IMR-90 (cell line): ENCODE measurements around the gene ASB6. TPM values are rescaled to one million over a fixed set of nuclear protein-coding genes. Genes with fewer than 3 reads are reported as not detected.

ENCODE experiments used
- ATAC-seq: fragments of 200-7000 bp; cut with Tn5 transposase; 2 replicates; pipeline ENCODE4 v1.9.1; 2020; ENCODE audit warnings: low read depth, mild to moderate bottlenecking, moderate library complexity
- BruUV-seq: library from RNA; stranded (reverse); fragments of 400-500 nt; replicated peaks from 2 replicates; lab custom pipeline; 2021; lab: Mats Ljungman, UMichigan
- CTCF ChIA-PET: fragments of 300-600 bp; formaldehyde crosslinking; extraction: SDS; loops from one replicate; lab custom pipeline; 2021; ENCODE audit warnings: antibody characterized with exemption; lab: Yijun Ruan, JAX
- POLR2A ChIA-PET: fragments of 300-600 bp; sonication (Branson Sonifier 250); formaldehyde crosslinking; loops from one replicate; lab custom pipeline; 2022; ENCODE audit warnings: antibody characterized with exemption; ENCODE audit not compliant: unreplicated experiment; lab: Charles Lee
- DNase-seq: peaks from one replicate; pipeline ENCODE4 v3.0.0; 2013
- H2AFZ ChIP-seq: replicated peaks from 2 replicates; pipeline ENCODE3; 2013; ENCODE audit warnings: low read length, mild to moderate bottlenecking; ENCODE audit not compliant: poor library complexity
- H2AK5ac ChIP-seq: 2 replicates; pipeline ENCODE4 v1.6.1; 2013; ENCODE audit warnings: low read depth, low read length, inconsistent platforms
- H2AK9ac ChIP-seq: replicated peaks from 2 replicates; pipeline ENCODE3; 2013; ENCODE audit warnings: mild to moderate bottlenecking, low read depth, low read length, moderate library complexity; ENCODE audit not compliant: poor library complexity
- H2BK120ac ChIP-seq: 2 replicates; pipeline ENCODE4 v1.6.1; 2013; ENCODE audit warnings: low read depth, low read length, inconsistent platforms
- H2BK15ac ChIP-seq: 3 replicates; pipeline ENCODE4 v1.6.1; 2013; ENCODE audit warnings: low read depth, low read length, inconsistent platforms
- H2BK20ac ChIP-seq: 2 replicates; pipeline ENCODE4 v1.6.1; 2013; ENCODE audit warnings: low read depth, mild to moderate bottlenecking, inconsistent platforms, low read length, moderate library complexity
- H2BK5ac ChIP-seq: 2 replicates; pipeline ENCODE4 v1.6.1; 2013; ENCODE audit warnings: mild to moderate bottlenecking, low read depth, low read length, inconsistent platforms; ENCODE audit not compliant: poor library complexity, severe bottlenecking
- H3K14ac ChIP-seq: replicated peaks from 2 replicates; pipeline ENCODE4 v1.6.1; 2013; ENCODE audit warnings: low read depth, low read length, inconsistent platforms
- H3K18ac ChIP-seq: 2 replicates; pipeline ENCODE4 v1.6.1; 2013; ENCODE audit warnings: low read depth, low read length, control low read depth
- H3K23ac ChIP-seq: 2 replicates; pipeline ENCODE4 v1.6.1; 2013; ENCODE audit warnings: low read depth, low read length, inconsistent platforms
- H3K27ac ChIP-seq: 2 replicates; pipeline ENCODE4 v1.5.1; 2013; ENCODE audit warnings: mild to moderate bottlenecking, control low read depth, low read length; ENCODE audit not compliant: insufficient read depth
- H3K27me3 ChIP-seq: 2 replicates; pipeline ENCODE4 v1.6.1; 2013; ENCODE audit warnings: low read length; ENCODE audit not compliant: control insufficient read depth, insufficient read depth
- H3K36me3 ChIP-seq: 2 replicates; pipeline ENCODE4 v1.6.1; 2013; ENCODE audit warnings: low read length, mixed read lengths; ENCODE audit not compliant: control insufficient read depth, insufficient read depth
- H3K4ac ChIP-seq: 2 replicates; pipeline ENCODE4 v1.6.1; 2013; ENCODE audit warnings: low read depth, low read length, inconsistent platforms
- H3K4me1 ChIP-seq: 2 replicates; pipeline ENCODE4 v1.6.1; 2013; ENCODE audit warnings: low read length, mixed read lengths; ENCODE audit not compliant: control insufficient read depth, insufficient read depth
- H3K4me2 ChIP-seq: 2 replicates; pipeline ENCODE4 v1.6.1; 2013; ENCODE audit warnings: low read depth, mild to moderate bottlenecking, control low read depth, low read length, moderate library complexity
- H3K4me3 ChIP-seq: 2 replicates; pipeline ENCODE4 v1.5.1; 2013; ENCODE audit warnings: low read depth, mild to moderate bottlenecking, control low read depth, low read length, moderate library complexity; ENCODE audit not compliant: insufficient read depth
- H3K56ac ChIP-seq: 2 replicates; pipeline ENCODE4 v1.6.1; 2013; ENCODE audit warnings: low read length, inconsistent platforms; ENCODE audit not compliant: insufficient read depth; ENCODE audit errors: extremely low read depth
- H3K79me1 ChIP-seq, 2 experiments: 2 replicates each; pipeline ENCODE4 v1.6.1; 2013; ENCODE audit warnings: low read length in 2 of 2, inconsistent platforms in 1 of 2, low read depth in 1 of 2
- H3K9ac ChIP-seq: 2 replicates; pipeline ENCODE4 v1.6.1; 2013; ENCODE audit warnings: low read depth, low read length, control low read depth
- H3K9me1 ChIP-seq: 2 replicates; pipeline ENCODE4 v1.6.1; 2013; ENCODE audit warnings: low read length, inconsistent platforms; ENCODE audit not compliant: insufficient read depth
- H3K9me3 ChIP-seq: 2 replicates; pipeline ENCODE4 v1.6.1; 2013; ENCODE audit warnings: low read length; ENCODE audit not compliant: control insufficient read depth, insufficient read depth
- H4K20me1 ChIP-seq: 2 replicates; pipeline ENCODE4 v1.6.1; 2013; ENCODE audit warnings: low read length, inconsistent platforms; ENCODE audit not compliant: insufficient read depth
- H4K5ac ChIP-seq: 2 replicates; pipeline ENCODE4 v1.6.1; 2013; ENCODE audit warnings: mild to moderate bottlenecking, low read depth, low read length, control low read depth
- H4K8ac ChIP-seq, 2 experiments: 2 replicates each; pipeline ENCODE4 v1.6.1; 2013; ENCODE audit warnings: low read depth in 2 of 2, low read length in 2 of 2, control low read depth in 1 of 2, inconsistent platforms in 1 of 2
- H4K91ac ChIP-seq: 2 replicates; pipeline ENCODE4 v1.6.1; 2013; ENCODE audit warnings: low read depth, low read length, inconsistent platforms; ENCODE audit not compliant: insufficient read depth
- BHLHE40 ChIP-seq: fragments of 150-350 bp; IDR thresholded peaks from 2 replicates; pipeline ENCODE4 v1.6.1; 2016; ENCODE audit warnings: mild to moderate bottlenecking, low read depth, low read length
- CEBPB ChIP-seq: IDR thresholded peaks from 2 replicates; pipeline ENCODE4 v1.6.1; 2012; ENCODE audit warnings: low read depth, low read length, improper control_type of control experiment
- CHD1 ChIP-seq: IDR thresholded peaks from 2 replicates; pipeline ENCODE4 v1.6.1; 2012; ENCODE audit warnings: low read depth, low read length, improper control_type of control experiment
- FOS ChIP-seq: fragments of 150-350 bp; IDR thresholded peaks from 2 replicates; pipeline ENCODE4 v1.6.1; 2016; ENCODE audit warnings: low read depth, low read length
- MAFK ChIP-seq: IDR thresholded peaks from 2 replicates; pipeline ENCODE4 v1.6.1; 2012; ENCODE audit warnings: low read depth, low read length, improper control_type of control experiment
- MAZ ChIP-seq: IDR thresholded peaks from 2 replicates; pipeline ENCODE4 v1.6.1; 2012; ENCODE audit warnings: low read depth, mild to moderate bottlenecking, low read length, improper control_type of control experiment, moderate library complexity, borderline replicate concordance
- NFE2L2 ChIP-seq: fragments of 150-350 bp; IDR thresholded peaks from 2 replicates; pipeline ENCODE4 v1.6.1; 2016; ENCODE audit warnings: low read depth, mild to moderate bottlenecking, low read length
- POLR2A ChIP-seq: IDR thresholded peaks from 2 replicates; pipeline ENCODE4 v1.6.1; 2012; ENCODE audit warnings: mild to moderate bottlenecking, low read depth, low read length
- RAD21 ChIP-seq: IDR thresholded peaks from 2 replicates; pipeline ENCODE4 v1.6.1; 2012; ENCODE audit warnings: low read length, improper control_type of control experiment
- RCOR1 ChIP-seq: IDR thresholded peaks from 2 replicates; pipeline ENCODE4 v1.6.1; 2012; ENCODE audit warnings: mild to moderate bottlenecking, low read length, improper control_type of control experiment; ENCODE audit not compliant: insufficient replicate concordance
- RFX5 ChIP-seq: IDR thresholded peaks from 2 replicates; pipeline ENCODE4 v1.8.0; 2012; ENCODE audit warnings: low read depth, mild to moderate bottlenecking, low read length, moderate library complexity
- SMC3 ChIP-seq: fragments of 150-350 bp; IDR thresholded peaks from 2 replicates; pipeline ENCODE4 v1.6.1; 2016; ENCODE audit warnings: low read depth, mild to moderate bottlenecking, antibody characterized with exemption, low read length, moderate library complexity
- USF2 ChIP-seq: fragments of 150-350 bp; IDR thresholded peaks from 2 replicates; pipeline ENCODE4 v1.6.1; 2017; ENCODE audit warnings: mild to moderate bottlenecking, antibody characterized with exemption, low read length, low read depth
- WGBS, 2 experiments: methylation state at CpG; one replicate each; pipeline versions ENCODE4 v1.1.5 to v1.1.7; 2013; ENCODE audit warnings: missing lambda C conversion rate in 2 of 2; ENCODE audit not compliant: insufficient read length in 1 of 2; ENCODE audit errors: extremely low coverage in 2 of 2; 5-methylcytosine and 5-hydroxymethylcytosine counted together
- dilution Hi-C: fragments of 300-500 bp; cut with HindIII; formaldehyde crosslinking; loops from one replicate; pipeline ENCODE4 v1.14.3; 2018; ENCODE audit warnings: low sequenced_read_pairs; ENCODE audit not compliant: unreplicated experiment
- in situ Hi-C: fragments of 300-500 bp; cut with MboI; formaldehyde crosslinking; loops from 3 replicates; pipeline ENCODE4 v1.14.3; 2019; ENCODE audit warnings: low sequenced_read_pairs, inconsistent platforms, mixed read lengths
- intact Hi-C: fragments of 100-400 bp; cut with micrococcal nuclease; formaldehyde crosslinking; loops from 2 replicates; pipeline ENCODE4 v1.10.0; 2022
- polyA plus RNA-seq, 3 experiments: library from polyadenylated mRNA; depleted of rRNA; stranded (reverse); fragments of >200 nt; gene quantifications; 2 replicates each; pipeline ENCODE4 v1.2.3, GENCODE V29; 2012; ENCODE audit warnings: low replicate concordance in 1 of 3
- total RNA-seq: library from RNA; depleted of rRNA; stranded (reverse); fragments of >200 nt; gene quantifications from 2 replicates; pipeline ENCODE4 v1.2.3, GENCODE V29; 2012
- TF ChIP-seq, protein P1 (sequence below): conservative IDR thresholded peaks from 2 replicates; pipeline ENCODE4 v1.5.1; 2012; ENCODE audit warnings: mild to moderate bottlenecking, low read depth, low read length, improper control_type of control experiment
- TF ChIP-seq, protein P2 (sequence below): fragments of 150-350 bp; IDR thresholded peaks from 2 replicates; pipeline ENCODE4 v1.6.1; 2016; ENCODE audit warnings: low read depth, mild to moderate bottlenecking, low read length, moderate library complexity, borderline replicate concordance

ASB6 gene
- total and polyA plus RNA-seq, 2 of the 4 experiments (the other 2 are of a cell fraction) = 9.7 to 28.9 TPM

DNA sequence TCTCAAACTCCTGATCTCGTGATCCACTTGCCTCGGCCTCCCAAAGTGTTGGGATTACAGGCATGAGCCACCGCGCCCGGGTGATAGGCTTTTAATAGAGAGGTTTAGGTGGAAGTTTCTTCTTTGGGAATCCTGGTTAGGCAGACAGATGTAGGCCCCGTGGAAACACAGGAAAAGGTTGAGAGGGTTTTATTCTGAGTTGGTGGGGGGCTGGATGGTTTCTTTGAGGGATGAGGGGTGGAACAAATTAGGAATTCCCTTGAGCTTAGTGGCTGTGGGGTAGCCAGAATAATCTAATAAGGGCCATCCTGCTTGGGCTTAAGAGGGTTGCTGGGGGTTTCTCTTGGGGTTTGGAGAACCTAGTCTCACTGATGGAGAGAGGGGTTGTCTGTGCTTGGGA is 51.5 kb downstream of the ASB6 start:
- Histone ChIP-seq H3K27ac (no peak overlapping the region), H3K14ac (no peak overlapping the region), H3K56ac (no peak overlapping the region), H2AK9ac (no peak overlapping the region), H2BK5ac (no peak overlapping the region), H3K36me3 (no peaks in the 10 kb centered on the region), H3K4me3 (no peak overlapping the region), H4K20me1 (no peaks in the 10 kb centered on the region), H3K9ac (no peak overlapping the region), H3K79me1 (no peaks in the 10 kb centered on the region), H3K4me2 (no peak overlapping the region), H4K8ac (no peak overlapping the region), H4K91ac (no peak overlapping the region), H3K9me3 (no peaks in the 10 kb centered on the region), H2AK5ac (no peak overlapping the region), H3K23ac (no peak overlapping the region), H3K9me1 (no peaks in the 10 kb centered on the region; the same call in none of the 2 replicates), H2BK120ac (no peak overlapping the region), H2BK20ac (no peak overlapping the region), H3K18ac (no peak overlapping the region), H2BK15ac (no peak overlapping the region), H3K4ac (no peak overlapping the region), H3K4me1 (peaks cover 8% of the 10 kb centered on the region), H4K5ac (no peak overlapping the region), H2AFZ (no peak overlapping the region), H3K27me3 (no peaks in the 10 kb centered on the region)
- ChIA-PET POLR2A (no interaction called here), CTCF (no interaction called here)
- no peak for DNase-seq
- TF ChIP-seq CEBPB (no peak), FOS (no peak), RAD21 (no peak), BHLHE40 (no peak), CHD1 (no peak), MAZ (no peak), SMC3 (no peak), MAFK (no peak), USF2 (no peak), POLR2A (no peak), RCOR1 (no peak), NFE2L2 (no peak), RFX5 (no peak)
- TF ChIP-seq, protein P1, sequence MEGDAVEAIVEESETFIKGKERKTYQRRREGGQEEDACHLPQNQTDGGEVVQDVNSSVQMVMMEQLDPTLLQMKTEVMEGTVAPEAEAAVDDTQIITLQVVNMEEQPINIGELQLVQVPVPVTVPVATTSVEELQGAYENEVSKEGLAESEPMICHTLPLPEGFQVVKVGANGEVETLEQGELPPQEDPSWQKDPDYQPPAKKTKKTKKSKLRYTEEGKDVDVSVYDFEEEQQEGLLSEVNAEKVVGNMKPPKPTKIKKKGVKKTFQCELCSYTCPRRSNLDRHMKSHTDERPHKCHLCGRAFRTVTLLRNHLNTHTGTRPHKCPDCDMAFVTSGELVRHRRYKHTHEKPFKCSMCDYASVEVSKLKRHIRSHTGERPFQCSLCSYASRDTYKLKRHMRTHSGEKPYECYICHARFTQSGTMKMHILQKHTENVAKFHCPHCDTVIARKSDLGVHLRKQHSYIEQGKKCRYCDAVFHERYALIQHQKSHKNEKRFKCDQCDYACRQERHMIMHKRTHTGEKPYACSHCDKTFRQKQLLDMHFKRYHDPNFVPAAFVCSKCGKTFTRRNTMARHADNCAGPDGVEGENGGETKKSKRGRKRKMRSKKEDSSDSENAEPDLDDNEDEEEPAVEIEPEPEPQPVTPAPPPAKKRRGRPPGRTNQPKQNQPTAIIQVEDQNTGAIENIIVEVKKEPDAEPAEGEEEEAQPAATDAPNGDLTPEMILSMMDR = no peak
- TF ChIP-seq, protein P2, sequence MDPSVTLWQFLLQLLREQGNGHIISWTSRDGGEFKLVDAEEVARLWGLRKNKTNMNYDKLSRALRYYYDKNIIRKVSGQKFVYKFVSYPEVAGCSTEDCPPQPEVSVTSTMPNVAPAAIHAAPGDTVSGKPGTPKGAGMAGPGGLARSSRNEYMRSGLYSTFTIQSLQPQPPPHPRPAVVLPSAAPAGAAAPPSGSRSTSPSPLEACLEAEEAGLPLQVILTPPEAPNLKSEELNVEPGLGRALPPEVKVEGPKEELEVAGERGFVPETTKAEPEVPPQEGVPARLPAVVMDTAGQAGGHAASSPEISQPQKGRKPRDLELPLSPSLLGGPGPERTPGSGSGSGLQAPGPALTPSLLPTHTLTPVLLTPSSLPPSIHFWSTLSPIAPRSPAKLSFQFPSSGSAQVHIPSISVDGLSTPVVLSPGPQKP = no peak
- in situ Hi-C loops = no loop called here
- intact Hi-C loops = no loop called here
- dilution Hi-C loops = no loop called here
- no TSS peak for BruUV-seq
- WGBS, 2 experiments = no CpG with 5 or more reads among the region's 6 CpGs
- no peak for ATAC-seq
